ENCODE results near the gene SAP25. TPM values are rescaled to one million over a fixed set of nuclear protein-coding genes. Genes with fewer than 3 reads are reported as not detected.

The SAP25 gene
- total and polyA plus RNA-seq, 2 of the 8 experiments (the other 6 are each of a cell fraction or from before 2014, with no cell fraction given) = 3.6 to 5.8 TPM

DNA sequence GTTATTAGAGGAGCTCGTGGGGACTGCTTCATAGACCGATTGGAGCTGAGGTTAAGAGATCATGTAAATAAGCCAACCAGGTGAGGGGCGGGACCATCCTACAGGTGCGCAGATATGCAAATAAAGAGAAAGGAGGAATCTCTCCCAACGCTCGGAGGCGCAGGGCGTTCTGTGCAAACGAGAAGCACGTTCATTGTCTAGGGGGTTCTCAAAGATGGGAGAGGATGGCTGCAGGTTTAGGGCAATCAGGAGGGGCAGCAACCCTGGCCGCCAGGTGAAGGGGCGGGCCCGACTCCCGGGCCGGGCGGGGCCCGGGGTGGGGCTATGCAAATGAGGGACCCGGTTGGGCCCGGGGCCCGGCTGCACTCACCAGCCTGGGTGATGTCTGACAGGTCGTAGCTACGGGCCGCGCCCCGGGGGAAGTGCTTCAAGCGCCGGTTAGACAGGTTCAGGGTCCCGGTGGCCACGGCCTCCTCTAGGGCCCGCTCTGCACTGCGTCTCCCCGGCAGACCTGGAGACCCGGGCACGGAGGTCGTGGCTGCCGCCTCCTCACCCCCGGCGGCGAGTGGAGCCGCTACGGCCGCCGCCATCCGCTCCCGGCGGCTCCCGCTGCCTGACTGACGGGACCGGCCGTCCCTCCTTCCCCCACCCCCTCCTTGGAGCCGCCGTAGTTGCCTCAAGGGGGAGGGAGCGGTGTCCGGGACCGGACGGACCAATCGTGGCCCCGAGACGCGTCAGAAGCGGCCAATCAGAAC is 12.0 kb upstream of the SAP25 start, which contains the start of gene LRCH4:
Gene LRCH4, minus strand, starts transcription at position 619 of the 755 bp plus-strand sequence. Its CDS starts 29 bp downstream, at position 590.
- Histone ChIP-seq H4K5ac (ENCODE audit: insufficient read length, low read depth, low read length) (peak within 1 kb of the TSS; percentile 83), H3K56ac (replicated peaks; ENCODE audit: insufficient read length, low read depth, low read length) (peak within 1 kb of the TSS; percentile 84), H2BK20ac (ENCODE audit: low read length) (0 out of 2 replicates have a peak within 1 kb of the TSS, but pooled peaks have one; percentile 80), H3K36me3 (ENCODE audit: control insufficient read depth in 2 of 4, insufficient read depth in 4 of 4, low read length in 3 of 4) (peaks cover 12 to 14% (median 13%) of the 10 kb centered on the region in 4 experiments), H4K8ac (ENCODE audit: extremely low read depth, insufficient read depth, low read length) (peak within 1 kb of the TSS; percentile 37; the same call in 1 of the 2 replicates), H3K4me3 (ENCODE audit: extremely low read depth in 1 of 4, insufficient read depth in 2 of 4, low read depth in 3 of 4, low read length in 4 of 4) (peak within 1 kb of the TSS; percentile 80 to 88 (median 80)), H3K23me2 (ENCODE audit: low read depth, low read length) (peaks cover 11% of the 10 kb centered on the region), H3K9ac (replicated peaks in 1 of 4; ENCODE audit: extremely low read depth in 1 of 4, low read depth in 3 of 4, low read length in 3 of 4) (peak within 1 kb of the TSS; percentile 72 to 97 (median 85)), H2BK15ac (ENCODE audit: low read length) (peak within 1 kb of the TSS; percentile 99), H2AFZ (ENCODE audit: low read length) (no peak within 1 kb of the TSS), H3K27me3 (replicated peaks in 1 of 4; ENCODE audit: control insufficient read depth in 3 of 4, extremely low read depth in 1 of 4, insufficient read depth in 3 of 4, low read length in 3 of 4) (peaks cover 0 to 2% (median 0%) of the 10 kb centered on the region in 4 experiments; a peak in 2 of 7 replicates), H3K79me1 (ENCODE audit: low read depth, low read length) (no peaks in the 10 kb centered on the region; the same call in 1 of the 2 replicates), H3K27ac (ENCODE audit: low read depth, low read length) (peak within 1 kb of the TSS; percentile 86), H3K4me1 (replicated peaks in 1 of 4; ENCODE audit: control insufficient read depth in 3 of 4, insufficient read depth in 4 of 4, low read length in 3 of 4) (peaks cover 0 to 36% (median 20%) of the 10 kb centered on the region in 4 experiments; a peak in 6 of 7 replicates), H3K4ac (replicated peaks; ENCODE audit: insufficient read length, low read depth, low read length) (peak within 1 kb of the TSS; percentile 76), H3K4me2 (ENCODE audit: insufficient read depth in 1 of 2, low read depth in 2 of 2, low read length in 2 of 2) (peak within 1 kb of the TSS; percentile 83 to 92), H3K18ac (ENCODE audit: extremely low read depth, low read length) (peak within 1 kb of the TSS; percentile 97), H2BK12ac (ENCODE audit: low read depth, low read length) (no peak within 1 kb of the TSS; the same call in 1 of the 2 replicates), H2BK5ac (ENCODE audit: low read depth, low read length) (peak within 1 kb of the TSS; percentile 96), H3K14ac (ENCODE audit: insufficient read length) (no peak within 1 kb of the TSS), H2BK120ac (replicated peaks; ENCODE audit: low read depth, low read length) (no peak within 1 kb of the TSS), H3K79me2 (ENCODE audit: control insufficient read depth in 1 of 2, insufficient read depth in 2 of 2, low read length in 2 of 2) (peaks cover 0 to 11% of the 10 kb centered on the region in 2 experiments; a peak in 1 of 4 replicates), H2AK5ac (ENCODE audit: low read depth, low read length) (peak within 1 kb of the TSS; percentile 66; the same call in 1 of the 2 replicates), H4K20me1 (replicated peaks in 1 of 2; ENCODE audit: control insufficient read depth in 1 of 2, insufficient read depth in 2 of 2, low read length in 2 of 2) (peaks cover 2 to 5% of the 10 kb centered on the region in 2 experiments), H3K9me3 (ENCODE audit: insufficient read depth in 2 of 2, low read depth in 1 of 2, low read length in 1 of 2) (no peaks in the 10 kb centered on the region), H3K23ac (ENCODE audit: insufficient read length) (no peak within 1 kb of the TSS), H4K91ac (replicated peaks; ENCODE audit: insufficient read length, low read length) (peak within 1 kb of the TSS; percentile 69)
- FAIRE-seq (no peak), DNase-seq (ENCODE audit: low read depth in 1 of 2, low spot score in 2 of 2) (peak in 1 of 2 experiments; percentile 88)
- WGBS, 2 experiments (ENCODE audit: extremely low coverage in 1 of 2, insufficient coverage in 1 of 2, insufficient read length in 1 of 2, insufficient replicate concordance in 2 of 2, low coverage in 1 of 2, low lambda C conversion rate in 2 of 2, missing lambda C conversion rate in 1 of 2) = 3% methylated on average over 26 of the region's 61 CpGs; no CpG with 5 or more reads in 1 of the 2 experiments
- ChIA-PET POLR2A (ENCODE audit: partially characterized antibody) (interaction anchor here (0.6 to 10.0 kb wide), 45 partner anchors 9 to 267 kb away, joined by 3 to 172 read pairs (median 4); partner anchors contain the start of genes AGFG2, MEPCE, MOSPD3 and PCOLCE), CTCF (ENCODE audit: partially characterized antibody) (interaction anchor here (0.6 to 11.4 kb wide), 28 partner anchors 8 to 266 kb away, joined by 3 to 171 read pairs (median 4); partner anchors contain the start of genes PCOLCE, POP7 and SAP25)
- TF ChIP-seq FOSL1 (IDR thresholded peaks at IDR 0.05; ENCODE audit: insufficient read depth, low read depth, low read length) = no peak
- TF ChIP-seq CBX8 (IDR thresholded peaks at IDR 0.05; ENCODE audit: borderline replicate concordance, low read depth, low read length) = no peak
- TF ChIP-seq SP2 (IDR thresholded peaks at IDR 0.05; ENCODE audit: low read length) = no peak
- peak; percentile 0 to 55; a peak in 2 of 4 replicates for TF ChIP-seq SIN3A (conservative IDR thresholded peaks at IDR 0.05 in 1 of 2, IDR thresholded peaks at IDR 0.05 in 1 of 2; ENCODE audit: low read depth in 1 of 2, low read length in 2 of 2)
- no peak for TF ChIP-seq SIX5 (IDR thresholded peaks at IDR 0.05; ENCODE audit: low read depth, low read length)
- TF ChIP-seq GTF2F1 (IDR thresholded peaks at IDR 0.05; ENCODE audit: borderline replicate concordance, low read depth, low read length) = no peak
- TF ChIP-seq SP4 (IDR thresholded peaks at IDR 0.05; ENCODE audit: low read length) = peak; percentile 6
- no peak for TF ChIP-seq POU5F1 (IDR thresholded peaks at IDR 0.05; ENCODE audit: low read depth, low read length)
- TF ChIP-seq SRF (IDR thresholded peaks at IDR 0.05; ENCODE audit: low read depth, low read length) = no peak
- peak in 1 of 2 experiments; percentile 95; a peak in 2 of 3 replicates for TF ChIP-seq POLR2A (IDR thresholded peaks at IDR 0.05; ENCODE audit: control extremely low read depth in 1 of 2, low read depth in 2 of 2, low read length in 2 of 2)
- no peak for TF ChIP-seq RXRA (IDR thresholded peaks at IDR 0.05; ENCODE audit: insufficient read depth, low read depth, low read length)
